Astrocyte (in vitro differentiated cells and primary cell): ENCODE measurements around the gene TMED8. TPM values are rescaled to one million over a fixed set of nuclear protein-coding genes. Genes with fewer than 3 reads are reported as not detected.

ENCODE experiments used
- DNase-seq: peaks from one replicate; pipeline ENCODE4 v3.0.0-alpha.2; 2010; ENCODE audit warnings: low read depth
- FAIRE-seq: peaks from 2 replicates; lab custom pipeline; 2011; peaks lifted over from hg19 to GRCh38; lab: Jason Lieb, UNC
- H2AFZ ChIP-seq: 2 replicates; pipeline ENCODE4 v1.6.0; 2012; ENCODE audit warnings: low read depth, low read length, inconsistent platforms
- H3K27ac ChIP-seq: 2 replicates; pipeline ENCODE4 v1.5.1; 2011; ENCODE audit warnings: low read depth, low read length, inconsistent platforms
- H3K27me3 ChIP-seq: 2 replicates; pipeline ENCODE4 v1.6.0; 2011; ENCODE audit warnings: low read length, inconsistent platforms; ENCODE audit not compliant: insufficient read depth
- H3K36me3 ChIP-seq: 2 replicates; pipeline ENCODE4 v1.5.1; 2011; ENCODE audit warnings: low read length, inconsistent platforms; ENCODE audit not compliant: insufficient read depth
- H3K4me1 ChIP-seq: 2 replicates; pipeline ENCODE4 v1.5.1; 2011; ENCODE audit warnings: low read length, inconsistent platforms; ENCODE audit not compliant: insufficient read depth
- H3K4me2 ChIP-seq: 2 replicates; pipeline ENCODE4 v1.6.0; 2012; ENCODE audit warnings: low read length, inconsistent platforms
- H3K4me3 ChIP-seq: 2 replicates; pipeline ENCODE4 v1.5.1; 2011; ENCODE audit warnings: low read depth, mild to moderate bottlenecking, low read length, inconsistent platforms; ENCODE audit not compliant: insufficient read depth
- H3K79me2 ChIP-seq: 2 replicates; pipeline ENCODE4 v1.6.0; 2012; ENCODE audit warnings: mild to moderate bottlenecking, low read length, inconsistent platforms; ENCODE audit not compliant: insufficient read depth
- H3K9ac ChIP-seq: 2 replicates; pipeline ENCODE4 v1.6.0; 2012; ENCODE audit warnings: mild to moderate bottlenecking, low read length, inconsistent platforms
- H3K9me3 ChIP-seq: 2 replicates; pipeline ENCODE4 v1.5.1; 2012; ENCODE audit warnings: low read depth, mild to moderate bottlenecking, low read length, inconsistent platforms; ENCODE audit not compliant: insufficient read depth
- H4K20me1 ChIP-seq: 2 replicates; pipeline ENCODE4 v1.6.0; 2012; ENCODE audit warnings: low read length, inconsistent platforms; ENCODE audit not compliant: insufficient read depth
- H3K27ac Mint-ChIP-seq: one replicate; pipeline ENCODE4 v1.8.0; 2021; ENCODE audit warnings: mild to moderate bottlenecking, mixed read lengths; ENCODE audit not compliant: unreplicated experiment
- H3K27me3 Mint-ChIP-seq: one replicate; pipeline ENCODE4 v1.8.0; 2021; ENCODE audit warnings: low read depth, mixed read lengths; ENCODE audit not compliant: unreplicated experiment
- H3K36me3 Mint-ChIP-seq: one replicate; pipeline ENCODE4 v1.8.0; 2021; ENCODE audit warnings: low read depth, mixed read lengths; ENCODE audit not compliant: unreplicated experiment
- H3K4me1 Mint-ChIP-seq: one replicate; pipeline ENCODE4 v1.8.0; 2021; ENCODE audit warnings: low read depth, mixed read lengths; ENCODE audit not compliant: unreplicated experiment
- H3K4me3 Mint-ChIP-seq: one replicate; pipeline ENCODE4 v1.8.0; 2021; ENCODE audit warnings: mild to moderate bottlenecking, moderate library complexity, mixed read lengths; ENCODE audit not compliant: unreplicated experiment
- H3K9me3 Mint-ChIP-seq: one replicate; pipeline ENCODE4 v1.8.0; 2021; ENCODE audit warnings: mild to moderate bottlenecking, mixed read lengths; ENCODE audit not compliant: unreplicated experiment
- CTCF ChIP-seq: IDR thresholded peaks from 2 replicates; pipeline ENCODE4 v1.5.1; 2011; ENCODE audit warnings: low read depth, mild to moderate bottlenecking, inconsistent platforms, low read length, moderate library complexity; ENCODE audit not compliant: insufficient read depth
- EZH2 ChIP-seq: IDR thresholded peaks from 2 replicates; pipeline ENCODE4 v1.6.1; 2012; ENCODE audit warnings: mild to moderate bottlenecking, low read length, inconsistent platforms; ENCODE audit not compliant: insufficient read depth
- total RNA-seq: library from RNA; stranded (reverse); gene quantifications from 2 replicates; pipeline ENCODE4 v1.2.1, GENCODE V29; 2021

TMED8 gene
- total RNA-seq, 1 donor from 2014 or later = 10.2 TPM

- DNase-seq = no peak
- no peaks in the 10 kb centered on the region for H3K27me3 Mint-ChIP-seq
- no peaks in the 10 kb centered on the region for H3K4me1 Mint-ChIP-seq
- Histone ChIP-seq H3K79me2 (no peaks in the 10 kb centered on the region), H3K4me3 (no peak overlapping the region), H3K27me3 (no peaks in the 10 kb centered on the region), H3K27ac (no peak overlapping the region), H3K36me3 (no peaks in the 10 kb centered on the region), H4K20me1 (peaks cover 12% of the 10 kb centered on the region), H3K4me2 (no peak overlapping the region), H2AFZ (no peak overlapping the region), H3K9ac (no peak overlapping the region), H3K4me1 (no peaks in the 10 kb centered on the region), H3K9me3 (no peaks in the 10 kb centered on the region)
- no peak overlapping the region for H3K27ac Mint-ChIP-seq
- no peak overlapping the region for H3K4me3 Mint-ChIP-seq
- TF ChIP-seq EZH2 (no peak), CTCF (no peak)
- H3K9me3 Mint-ChIP-seq = no peaks in the 10 kb centered on the region
- no peaks in the 10 kb centered on the region for H3K36me3 Mint-ChIP-seq
- no peak for FAIRE-seq
Observed at GRCh38 chr14:77364146-77364545, 12.7 kb downstream of the TMED8 start.

DNA sequence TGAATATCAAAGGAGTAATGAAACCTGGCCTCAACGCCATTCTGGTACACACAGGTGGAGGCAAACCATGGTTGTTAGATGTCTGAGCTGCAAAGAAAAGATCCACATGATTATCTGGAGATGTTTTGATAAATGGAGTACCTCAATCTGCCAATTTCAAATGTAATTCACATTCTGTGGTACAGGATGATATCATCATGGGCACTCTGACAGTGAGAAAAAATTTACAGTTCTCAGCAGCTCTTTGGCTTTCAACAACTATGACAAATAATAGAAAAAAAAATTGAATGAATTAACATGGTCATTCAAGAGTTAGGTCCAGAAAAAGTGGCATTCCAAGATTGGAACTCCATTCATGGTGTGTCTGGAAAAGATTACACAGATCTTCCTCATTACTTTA is 17.3 kb downstream of the TMED8 start:
- no peak for FAIRE-seq
- no peak overlapping the region for H2AFZ ChIP-seq

More for the DNA sequence above, 17.3 kb downstream of the TMED8 start:
- Histone ChIP-seq H3K4me3 (no peak overlapping the region), H3K4me2 (no peak overlapping the region), H3K9ac (no peak overlapping the region), H3K27me3 (no peaks in the 10 kb centered on the region), H3K36me3 (no peaks in the 10 kb centered on the region), H3K4me1 (no peaks in the 10 kb centered on the region), H3K27ac (no peak overlapping the region), H3K79me2 (no peaks in the 10 kb centered on the region), H4K20me1 (peaks cover 7% of the 10 kb centered on the region), H3K9me3 (no peaks in the 10 kb centered on the region)
- Mint-ChIP-seq H3K4me3 (no peak overlapping the region), H3K27ac (no peak overlapping the region), H3K27me3 (no peaks in the 10 kb centered on the region), H3K4me1 (peaks cover 5% of the 10 kb centered on the region), H3K36me3 (no peaks in the 10 kb centered on the region), H3K9me3 (no peaks in the 10 kb centered on the region)
- no peak for DNase-seq
- TF ChIP-seq CTCF (no peak), EZH2 (no peak)
